K562 (cell line): ENCODE data around the gene KCNK2. TPM values are rescaled to one million over a fixed set of nuclear protein-coding genes. Genes with fewer than 3 reads are reported as not detected.
A peak's percentile ranks its signal among the peaks of the same experiment; 100 is the strongest.

Source experiments
- ATAC-seq: fragments of 200-7000 bp; cut with Tn5 transposase; 3 replicates; pipeline ENCODE4 v1.9.1; 2020; ENCODE audit warnings: moderate library complexity
- BruUV-seq: library from RNA; stranded (reverse); fragments of 400-500 nt; replicated peaks from 2 replicates; lab custom pipeline; 2021; lab: Mats Ljungman, UMichigan
- CTCF ChIA-PET: fragments of 300-600 bp; formaldehyde crosslinking; extraction: SDS; loops from one replicate; lab custom pipeline; 2021; ENCODE audit warnings: low intra/inter-chr PET ratio; lab: Yijun Ruan, JAX
- POLR2A ChIA-PET: fragments of 300-600, 350-650 bp; sonication (Branson Sonifier 250); formaldehyde crosslinking; extraction: SDS; loops from one replicate; lab custom pipeline; 2021; ENCODE audit warnings: antibody characterized with exemption, inconsistent platforms; lab: Yijun Ruan, JAX
- DNase-seq, 4 experiments: peaks; one replicate each; pipeline versions ENCODE4 v3.0.0 to v3.0.0-alpha.2; 2011 to 2018; ENCODE audit warnings: low spot score in 3 of 4, mixed read lengths in 3 of 4; ENCODE audit errors: extremely low read depth in 1 of 4
- FAIRE-seq: peaks from 2 replicates; lab custom pipeline; 2011; peaks lifted over from hg19 to GRCh38; lab: Jason Lieb, UNC
- H2AFZ ChIP-seq: 2 replicates; pipeline ENCODE4 v1.6.0; 2011; ENCODE audit warnings: low read depth, low read length, control low read depth, inconsistent platforms
- H3K27ac ChIP-seq: fragments of 200-600 bp; 3 replicates; pipeline ENCODE4 v1.8.0; 2011; ENCODE audit warnings: low read depth, mild to moderate bottlenecking, control low read depth, inconsistent platforms, low read length, moderate library complexity, mixed read lengths; ENCODE audit errors: extremely low read depth
- H3K27me3 ChIP-seq, 2 experiments: fragments of 300-600 bp in 1 of 2; 2 replicates in 1 of 2; 3 replicates in 1 of 2; pipeline versions ENCODE4 v1.6.0 to v1.8.0; 2011; ENCODE audit warnings: inconsistent platforms in 2 of 2, low read length in 2 of 2, mild to moderate bottlenecking in 1 of 2, mixed read lengths in 1 of 2, moderate library complexity in 1 of 2; ENCODE audit not compliant: control insufficient read depth in 2 of 2, insufficient read depth in 2 of 2
- H3K36me3 ChIP-seq: fragments of 300-600 bp; 3 replicates; pipeline ENCODE4 v1.8.0; 2011; ENCODE audit warnings: mild to moderate bottlenecking, low read length, inconsistent platforms; ENCODE audit not compliant: control insufficient read depth, insufficient read depth
- H3K4me1 ChIP-seq, 2 experiments: fragments of 200-600 bp in 1 of 2; replicated peaks in 1 of 2; 2 replicates in 1 of 2; 3 replicates in 1 of 2; pipeline versions ENCODE4 v1.5.1 to v1.8.0; 2011; ENCODE audit warnings: inconsistent platforms in 2 of 2, low read length in 2 of 2, mild to moderate bottlenecking in 1 of 2, mixed read lengths in 1 of 2, moderate library complexity in 1 of 2; ENCODE audit not compliant: control insufficient read depth in 2 of 2, insufficient read depth in 2 of 2
- H3K4me2 ChIP-seq: 2 replicates; pipeline ENCODE4 v1.6.1; 2011; ENCODE audit warnings: low read length, control low read depth, inconsistent platforms, mixed read lengths; ENCODE audit not compliant: insufficient read depth
- H3K4me3 ChIP-seq: fragments of 200-600 bp; sonication (generic), shearing (Covaris generic); 2 replicates; pipeline ENCODE4 v1.5.1; 2016; ENCODE audit warnings: control low read depth, inconsistent platforms
- H3K79me2 ChIP-seq: fragments of 200-600 bp; 3 replicates; pipeline ENCODE4 v1.8.0; 2011; ENCODE audit warnings: low read length, inconsistent platforms; ENCODE audit not compliant: control insufficient read depth, insufficient read depth
- H3K9ac ChIP-seq, 2 experiments: 2 replicates each; pipeline versions ENCODE4 v1.6.0 to v1.6.1; 2011; ENCODE audit warnings: low read depth in 2 of 2, low read length in 2 of 2, control low read depth in 1 of 2, inconsistent platforms in 1 of 2, mild to moderate bottlenecking in 1 of 2, mixed read lengths in 1 of 2; ENCODE audit not compliant: insufficient read depth in 1 of 2
- H3K9me1 ChIP-seq: one replicate; pipeline ENCODE4 v1.6.0; 2011; ENCODE audit warnings: inconsistent platforms, mild to moderate bottlenecking, low read length, moderate library complexity; ENCODE audit not compliant: control insufficient read depth, insufficient read depth
- H3K9me3 ChIP-seq: replicated peaks from 2 replicates; pipeline ENCODE4 v1.5.1; 2011; ENCODE audit warnings: low read depth, low read length, inconsistent platforms; ENCODE audit not compliant: control insufficient read depth, insufficient read depth
- H4K20me1 ChIP-seq: replicated peaks from 2 replicates; pipeline ENCODE4 v1.6.1; 2011; ENCODE audit warnings: low read length, inconsistent platforms, mixed read lengths; ENCODE audit not compliant: control insufficient read depth, insufficient read depth
- DIDO1 ChIP-seq: fragments of 450-650 bp; IDR thresholded peaks from 2 replicates; pipeline ENCODE4 v1.6.1; 2016; ENCODE audit warnings: low read depth, missing biosample characterization, missing genetic modification characterization
- GTF2E2 ChIP-seq: fragments of 200-800 bp; sonication (Bioruptor generic); IDR thresholded peaks from 2 replicates; pipeline ENCODE4 v1.6.1; 2016; ENCODE audit warnings: missing genetic modification characterization, missing compliant biosample characterization
- RAD21 ChIP-seq, 2 experiments: fragments of 250-450 bp in 1 of 2; fragments of 450-650 bp in 1 of 2; sonication (Bioruptor Pico) in 1 of 2; formaldehyde crosslinking in 1 of 2; IDR thresholded peaks in 1 of 2; conservative IDR thresholded peaks in 1 of 2; 2 replicates each; pipeline versions ENCODE4 v1.4.0 to v1.8.0; 2020 to 2022; ENCODE audit warnings: mild to moderate bottlenecking in 2 of 2, moderate library complexity in 1 of 2
- RBM15 ChIP-seq: fragments of 200-400 bp; formaldehyde crosslinking; IDR thresholded peaks from 2 replicates; pipeline ENCODE4 v1.6.1; 2018; ENCODE audit warnings: mild to moderate bottlenecking, low read length, moderate library complexity; ENCODE audit not compliant: insufficient read depth
- STAG1 ChIP-seq: sonication (generic); formaldehyde crosslinking; IDR thresholded peaks from 2 replicates; pipeline ENCODE4 v1.5.0; 2020; ENCODE audit warnings: missing genetic modification reagents, borderline replicate concordance
- ZBTB8A ChIP-seq: fragments of 450-650 bp; IDR thresholded peaks from 2 replicates; pipeline ENCODE4 v1.6.1; 2018; ENCODE audit warnings: mild to moderate bottlenecking, moderate library complexity; ENCODE audit not compliant: partially characterized antibody
- ZNF311 ChIP-seq: fragments of 250-450 bp; sonication (Bioruptor Pico); IDR thresholded peaks from 2 replicates; pipeline ENCODE4 v1.4.0; 2020; ENCODE audit warnings: mild to moderate bottlenecking, moderate library complexity
- ZNF586 ChIP-seq: fragments of 450-650 bp; formaldehyde crosslinking; conservative IDR thresholded peaks from 2 replicates; pipeline ENCODE4 v1.4.0; 2020; ENCODE audit warnings: mild to moderate bottlenecking, moderate library complexity
- ZSCAN29 ChIP-seq: fragments of 450-650 bp; IDR thresholded peaks from 2 replicates; pipeline ENCODE4 v1.6.1; 2017
- WGBS: fragments of 100-300 bp; shearing (Covaris generic); methylation state at CpG from one replicate; pipeline ENCODE4 v1.1.6; 2016; ENCODE audit warnings: low coverage, mixed read lengths; ENCODE audit not compliant: insufficient coverage; ENCODE audit errors: missing lambda C conversion rate; 5-methylcytosine and 5-hydroxymethylcytosine counted together
- in situ Hi-C: fragments of 300-500 bp; cut with MboI; formaldehyde crosslinking; loops from 4 replicates; pipeline ENCODE4 v1.15.0; 2018; ENCODE audit warnings: inconsistent platforms, mixed read lengths
- intact Hi-C: fragments of 100-400 bp; cut with micrococcal nuclease; formaldehyde crosslinking; loops from 2 replicates; pipeline ENCODE4 v1.14.2; 2022
- polyA plus RNA-seq, 8 experiments: library from polyadenylated mRNA; depleted of rRNA in 4 of 8; stranded (reverse) in 5 of 8; unstranded in 3 of 8; fragments of >200 nt; fragmentation: Nextera tagmentation in 2 of 8; fragmentation: Illumina TruSeq in 1 of 8; extraction: Ambion mirVana in 2 of 8; extraction: Trizol in 1 of 8; gene quantifications; 2 replicates each; pipeline versions ENCODE4 v1.2.1 to v1.2.3, GENCODE V29; 2011 to 2014; ENCODE audit warnings: inconsistent platforms in 1 of 8, missing spikeins in 1 of 8
- total RNA-seq, 7 experiments: library from RNA; depleted of rRNA in 6 of 7; stranded (reverse); fragments of >200 nt in 6 of 7; fragmentation: Illumina TruSeq in 2 of 7; extraction: Trizol in 2 of 7; gene quantifications; 2 replicates each; pipeline versions ENCODE4 v1.2.1 to v1.2.3, GENCODE V29; 2011 to 2021; ENCODE audit warnings: low replicate concordance in 1 of 7
- TF ChIP-seq, protein P1 (sequence below): fragments of 450-650 bp; IDR thresholded peaks from 2 replicates; pipeline ENCODE4 v1.6.1; 2017; ENCODE audit warnings: antibody characterized with exemption, mild to moderate bottlenecking

The KCNK2 gene
- total and polyA plus RNA-seq, 9 of the 15 experiments (the other 6 are each of a cell fraction or from before 2014, with no cell fraction given) = 0.04 to 0.13 (median 0.05) TPM; not detected in 3

DNA sequence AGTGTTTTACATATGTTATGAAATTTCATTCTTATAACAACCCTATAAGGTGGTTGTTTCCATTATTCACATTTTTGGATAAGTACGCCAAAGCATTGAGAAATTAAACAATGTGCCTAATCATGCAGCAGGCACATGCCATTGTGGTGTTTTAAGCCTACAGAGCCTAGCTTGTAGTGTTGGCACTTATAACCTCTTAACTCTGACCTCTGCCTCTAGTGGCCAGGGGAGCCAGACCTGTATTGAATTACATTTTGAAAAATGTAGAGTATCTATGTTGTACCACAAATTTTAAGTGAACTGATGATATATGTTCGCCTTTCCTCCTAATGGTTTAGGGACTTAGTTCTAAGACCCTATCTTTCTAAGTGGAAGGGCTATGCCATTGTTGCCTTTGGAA is 61.0 kb downstream of the KCNK2 start:
- DNase-seq = no peak
- H2AFZ ChIP-seq = no peak overlapping the region
- intact Hi-C loops = loop anchor here (10.0 kb wide), 2 partner anchors 339 to 371 kb away; no protein-coding TSS in a partner anchor
- no peak overlapping the region for H3K4me2 ChIP-seq
- no peaks in the 10 kb centered on the region for H3K36me3 ChIP-seq
- H3K4me3 ChIP-seq = no peak overlapping the region
- no TSS peak for BruUV-seq
- no peaks in the 10 kb centered on the region for H4K20me1 ChIP-seq
- ChIA-PET POLR2A (no interaction called here), CTCF (no interaction called here)
- H3K4me1 ChIP-seq = no peaks in the 10 kb centered on the region
- no peak for TF ChIP-seq ZNF586
- no peak for TF ChIP-seq RBM15
- TF ChIP-seq, all 486 proteins: peak for 0
- Histone ChIP-seq H3K9ac (no peak overlapping the region), H3K9me3 (0 out of 2 replicates have a peak, but pooled peaks cover 2% of the 10 kb centered on the region), H3K9me1 (no peaks in the 10 kb centered on the region), H3K79me2 (no peaks in the 10 kb centered on the region), H3K27me3 (no peaks in the 10 kb centered on the region), H3K27ac (no peak overlapping the region)
- in situ Hi-C loops = no loop called here
- WGBS = 0% methylated on average over 2 of the region's 2 CpGs
- ATAC-seq = no peak
- peak; percentile 6 for FAIRE-seq

DNA sequence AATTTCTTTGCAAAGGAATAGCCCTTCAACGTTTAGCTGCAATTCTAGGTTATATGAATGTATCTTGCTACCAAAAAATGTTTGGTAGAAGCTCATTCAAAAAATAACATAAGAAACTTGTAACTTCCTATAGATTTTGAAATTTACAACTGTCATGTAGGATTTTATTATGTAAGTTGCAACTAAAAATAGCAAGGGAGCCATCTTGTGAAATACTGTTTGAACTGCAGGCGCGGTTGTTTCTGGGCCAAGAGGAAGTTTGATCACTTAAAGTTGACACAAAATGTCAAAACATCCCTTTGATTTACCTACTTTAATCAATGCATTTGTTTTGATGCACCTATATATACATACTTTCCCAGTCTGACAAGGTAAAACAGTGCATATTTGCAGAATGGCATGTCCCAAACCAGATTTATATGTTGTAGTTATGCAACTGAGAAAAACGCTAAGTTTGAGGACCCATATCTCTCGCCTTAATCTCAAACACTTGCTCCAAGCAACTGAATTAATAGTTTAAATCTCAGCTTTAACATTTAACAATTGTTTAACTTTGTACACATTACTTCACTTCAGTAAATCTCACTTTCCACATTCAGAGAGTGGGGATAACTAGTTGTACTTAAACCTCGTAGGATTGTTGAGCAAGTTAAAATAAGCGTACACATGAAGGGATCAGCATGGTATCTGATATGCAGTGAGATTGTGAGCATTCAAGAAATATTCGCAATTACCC is 63.9 kb downstream of the KCNK2 start:
- Histone ChIP-seq H2AFZ (no peak overlapping the region), H3K79me2 (no peaks in the 10 kb centered on the region), H3K36me3 (no peaks in the 10 kb centered on the region), H3K9ac (no peak overlapping the region), H3K4me2 (no peak overlapping the region), H3K4me3 (no peak overlapping the region), H3K27ac (no peak overlapping the region), H3K9me1 (no peaks in the 10 kb centered on the region), H3K9me3 (no peaks in the 10 kb centered on the region), H3K4me1 (no peaks in the 10 kb centered on the region), H3K27me3 (no peaks in the 10 kb centered on the region), H4K20me1 (no peaks in the 10 kb centered on the region)
- DNase-seq = peak in 1 of 4 experiments; percentile 3
- 1% methylated on average over 8 of the region's 8 CpGs for WGBS
- intact Hi-C loops (loop anchor here (10.0 kb wide), 2 partner anchors 342 to 368 kb away; no protein-coding TSS in a partner anchor), in situ Hi-C loops (no loop called here)
- ATAC-seq = no peak
- ChIA-PET CTCF (interaction anchor here (0.6 kb wide), 1 partner anchor 22 kb away, joined by 3 read pairs; no protein-coding TSS in a partner anchor), POLR2A (no interaction called here)
- FAIRE-seq = no peak
- no TSS peak for BruUV-seq
- TF ChIP-seq DIDO1 (tag) (no peak), RAD21 (CRISPR knock-in tag; conservative IDR thresholded peaks at IDR 0.05 in 1 of 2, IDR thresholded peaks at IDR 0.05 in 1 of 2) (peak; percentile 25 to 26; a peak in 2 of 4 replicates), STAG1 (CRISPR knock-in tag) (no peak), ZNF311 (CRISPR knock-in tag) (no peak), ZBTB8A (no peak), GTF2E2 (tag) (no peak), ZSCAN29 (no peak)
- TF ChIP-seq, protein P1, sequence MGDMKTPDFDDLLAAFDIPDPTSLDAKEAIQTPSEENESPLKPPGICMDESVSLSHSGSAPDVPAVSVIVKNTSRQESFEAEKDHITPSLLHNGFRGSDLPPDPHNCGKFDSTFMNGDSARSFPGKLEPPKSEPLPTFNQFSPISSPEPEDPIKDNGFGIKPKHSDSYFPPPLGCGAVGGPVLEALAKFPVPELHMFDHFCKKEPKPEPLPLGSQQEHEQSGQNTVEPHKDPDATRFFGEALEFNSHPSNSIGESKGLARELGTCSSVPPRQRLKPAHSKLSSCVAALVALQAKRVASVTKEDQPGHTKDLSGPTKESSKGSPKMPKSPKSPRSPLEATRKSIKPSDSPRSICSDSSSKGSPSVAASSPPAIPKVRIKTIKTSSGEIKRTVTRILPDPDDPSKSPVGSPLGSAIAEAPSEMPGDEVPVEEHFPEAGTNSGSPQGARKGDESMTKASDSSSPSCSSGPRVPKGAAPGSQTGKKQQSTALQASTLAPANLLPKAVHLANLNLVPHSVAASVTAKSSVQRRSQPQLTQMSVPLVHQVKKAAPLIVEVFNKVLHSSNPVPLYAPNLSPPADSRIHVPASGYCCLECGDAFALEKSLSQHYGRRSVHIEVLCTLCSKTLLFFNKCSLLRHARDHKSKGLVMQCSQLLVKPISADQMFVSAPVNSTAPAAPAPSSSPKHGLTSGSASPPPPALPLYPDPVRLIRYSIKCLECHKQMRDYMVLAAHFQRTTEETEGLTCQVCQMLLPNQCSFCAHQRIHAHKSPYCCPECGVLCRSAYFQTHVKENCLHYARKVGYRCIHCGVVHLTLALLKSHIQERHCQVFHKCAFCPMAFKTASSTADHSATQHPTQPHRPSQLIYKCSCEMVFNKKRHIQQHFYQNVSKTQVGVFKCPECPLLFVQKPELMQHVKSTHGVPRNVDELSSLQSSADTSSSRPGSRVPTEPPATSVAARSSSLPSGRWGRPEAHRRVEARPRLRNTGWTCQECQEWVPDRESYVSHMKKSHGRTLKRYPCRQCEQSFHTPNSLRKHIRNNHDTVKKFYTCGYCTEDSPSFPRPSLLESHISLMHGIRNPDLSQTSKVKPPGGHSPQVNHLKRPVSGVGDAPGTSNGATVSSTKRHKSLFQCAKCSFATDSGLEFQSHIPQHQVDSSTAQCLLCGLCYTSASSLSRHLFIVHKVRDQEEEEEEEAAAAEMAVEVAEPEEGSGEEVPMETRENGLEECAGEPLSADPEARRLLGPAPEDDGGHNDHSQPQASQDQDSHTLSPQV = no peak
